ENCODE results near the gene AHI1.

GRCh38 chr6:135546206-135546605, 48.7 kb upstream of the AHI1 start:
- TF ChIP-seq CTCF (IDR thresholded peaks at IDR 0.05; ENCODE audit: low read depth, low read length), result no peak
- no peak for TF ChIP-seq EZH2phosphoT487 (IDR thresholded peaks at IDR 0.05; ENCODE audit: low read depth)

Data from OCI-LY3 (cell line).